ENCODE results near the gene B4GALT5.
"Not testable (repeated sequence)": the region's sequence is repeated elsewhere in the genome, so short reads cannot be mapped to it uniquely, and the experiment has no call there.

The B4GALT5 gene

DNA sequence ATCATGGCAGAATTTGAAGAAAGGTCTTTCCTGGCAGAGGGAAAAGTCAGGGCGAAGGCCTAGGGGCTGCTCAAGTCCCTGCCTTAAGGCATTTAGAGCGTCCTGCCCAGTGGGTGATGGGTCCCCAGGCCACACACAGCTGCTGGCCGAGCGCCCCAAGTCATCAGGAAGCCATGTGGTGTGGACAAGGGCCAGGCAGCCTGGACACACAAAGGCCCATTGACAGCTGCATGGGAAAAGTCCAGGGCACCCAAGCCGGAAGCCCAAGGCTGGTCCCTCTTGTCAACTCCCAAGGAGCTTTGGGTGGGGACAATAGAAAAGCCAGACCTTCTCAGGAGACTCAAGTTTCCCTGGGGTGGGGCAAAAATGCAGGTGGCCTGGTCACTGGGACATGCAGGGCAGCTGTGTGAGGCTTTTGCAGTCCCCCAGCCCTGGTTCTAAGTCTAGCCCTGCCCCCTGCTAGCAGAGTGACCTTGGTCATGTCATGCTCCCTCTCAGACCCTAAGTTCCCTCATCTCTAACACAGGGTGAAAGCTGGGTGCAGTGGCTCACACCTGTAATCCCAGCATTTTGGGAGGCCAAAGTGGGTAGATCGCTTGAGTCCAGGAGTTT lies 101.4 kb downstream of the B4GALT5 start:
- peaks cover 5% of the 10 kb centered on the region for H3K4me1 Mint-ChIP-seq
- DNase-seq: no peak
- TF ChIP-seq, protein P1, sequence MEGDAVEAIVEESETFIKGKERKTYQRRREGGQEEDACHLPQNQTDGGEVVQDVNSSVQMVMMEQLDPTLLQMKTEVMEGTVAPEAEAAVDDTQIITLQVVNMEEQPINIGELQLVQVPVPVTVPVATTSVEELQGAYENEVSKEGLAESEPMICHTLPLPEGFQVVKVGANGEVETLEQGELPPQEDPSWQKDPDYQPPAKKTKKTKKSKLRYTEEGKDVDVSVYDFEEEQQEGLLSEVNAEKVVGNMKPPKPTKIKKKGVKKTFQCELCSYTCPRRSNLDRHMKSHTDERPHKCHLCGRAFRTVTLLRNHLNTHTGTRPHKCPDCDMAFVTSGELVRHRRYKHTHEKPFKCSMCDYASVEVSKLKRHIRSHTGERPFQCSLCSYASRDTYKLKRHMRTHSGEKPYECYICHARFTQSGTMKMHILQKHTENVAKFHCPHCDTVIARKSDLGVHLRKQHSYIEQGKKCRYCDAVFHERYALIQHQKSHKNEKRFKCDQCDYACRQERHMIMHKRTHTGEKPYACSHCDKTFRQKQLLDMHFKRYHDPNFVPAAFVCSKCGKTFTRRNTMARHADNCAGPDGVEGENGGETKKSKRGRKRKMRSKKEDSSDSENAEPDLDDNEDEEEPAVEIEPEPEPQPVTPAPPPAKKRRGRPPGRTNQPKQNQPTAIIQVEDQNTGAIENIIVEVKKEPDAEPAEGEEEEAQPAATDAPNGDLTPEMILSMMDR (IDR thresholded peaks at IDR 0.05): no peak

DNA sequence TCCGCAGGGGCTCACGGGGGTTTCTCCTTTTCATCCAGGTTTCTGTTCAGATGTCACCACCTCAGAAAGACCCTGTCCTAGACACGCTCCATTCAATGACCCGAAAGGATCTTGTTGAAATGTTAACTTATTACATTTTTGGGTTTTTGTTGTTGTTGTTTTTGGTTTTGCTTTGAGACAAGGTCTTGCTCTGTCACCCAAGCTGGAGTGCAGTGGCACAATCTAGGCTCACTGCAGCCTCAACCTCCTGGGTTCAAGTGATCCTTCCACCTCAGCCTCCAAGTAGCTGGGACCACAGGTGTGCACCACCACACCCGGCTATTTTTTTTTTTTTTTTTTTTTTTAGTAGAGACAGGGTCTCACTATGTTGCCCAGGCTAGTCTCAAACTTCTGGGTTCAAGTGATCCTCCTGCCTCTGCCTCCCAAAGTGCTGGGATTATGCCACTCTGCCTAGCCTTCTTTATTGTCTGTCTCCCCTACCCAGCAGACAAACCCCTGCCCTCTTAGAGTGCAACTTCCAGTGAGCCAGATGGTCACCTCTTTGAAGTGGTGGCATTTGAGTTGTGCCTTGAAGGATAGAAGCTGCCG lies 102.0 kb downstream of the B4GALT5 start:
- not testable (repeated sequence) for H3K36me3 Mint-ChIP-seq (ENCODE audit: low read depth); H3K4me1 Mint-ChIP-seq; H3K27ac Mint-ChIP-seq; H3K9me3 Mint-ChIP-seq; DNase-seq; H3K4me3 Mint-ChIP-seq
- peaks cover 27% of the 10 kb centered on the region for H3K27me3 Mint-ChIP-seq (ENCODE audit: low read depth, poor library complexity)

More for the DNA sequence above, 101.4 kb downstream of the B4GALT5 start:
- Mint-ChIP-seq H3K4me3 (no peak overlapping the region), H3K36me3 (ENCODE audit: low read depth) (no peaks in the 10 kb centered on the region), H3K27ac (no peak overlapping the region), H3K9me3 (no peaks in the 10 kb centered on the region), H3K27me3 (ENCODE audit: low read depth, poor library complexity) (peaks cover 22% of the 10 kb centered on the region)

DNA sequence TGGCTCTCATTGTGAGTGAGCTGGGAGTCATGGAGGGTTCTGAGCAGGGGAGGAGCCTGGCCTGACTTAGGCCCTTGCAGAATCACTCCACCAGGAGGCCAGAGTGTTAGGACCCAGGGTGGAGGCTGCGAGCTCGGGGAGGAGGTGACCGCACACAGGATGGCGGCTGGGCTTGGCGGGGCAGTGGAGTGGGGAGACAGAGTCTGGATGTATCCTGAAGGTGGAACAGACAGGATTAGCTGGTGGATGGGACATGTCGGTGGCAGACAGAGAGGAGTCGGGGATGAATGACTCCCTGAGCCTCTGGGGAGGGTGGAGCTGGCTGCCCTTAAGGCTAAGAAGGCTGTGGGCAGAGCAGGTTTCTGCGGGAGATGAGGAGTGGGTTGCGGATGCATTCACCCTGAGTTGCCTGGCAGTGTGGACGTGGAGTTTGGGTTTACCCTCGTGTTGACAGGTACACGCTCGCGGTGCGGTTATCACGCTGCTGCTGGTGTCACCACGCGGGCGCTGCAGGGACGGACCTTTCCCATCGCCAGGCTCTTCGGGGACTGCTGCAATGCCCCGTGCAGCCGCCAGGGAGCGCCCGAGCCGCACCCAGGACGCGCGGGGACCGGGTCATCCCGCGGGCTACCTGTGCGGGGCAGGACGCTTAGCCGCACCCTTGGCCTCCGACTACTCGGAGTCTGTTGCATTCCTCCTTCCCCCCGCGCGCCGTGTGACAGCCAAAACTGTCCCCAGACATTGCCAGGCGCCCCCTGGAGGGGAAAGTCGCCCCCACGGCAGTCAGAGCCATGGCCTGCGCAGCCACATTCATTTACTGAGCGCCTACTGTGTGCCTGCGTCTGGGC lies 102.8 kb downstream of the B4GALT5 start:
- H3K4me3 Mint-ChIP-seq: peak overlapping the region; percentile 81
- TF ChIP-seq, protein P1 (IDR thresholded peaks at IDR 0.05): peak; percentile 99
- peak; percentile 90 for DNase-seq
- no peaks in the 10 kb centered on the region for H3K36me3 Mint-ChIP-seq (ENCODE audit: low read depth)
- H3K27ac Mint-ChIP-seq: no peak overlapping the region
- H3K27me3 Mint-ChIP-seq (ENCODE audit: low read depth, poor library complexity): peaks cover 28% of the 10 kb centered on the region
- no peaks in the 10 kb centered on the region for H3K9me3 Mint-ChIP-seq
- peaks cover 5% of the 10 kb centered on the region for H3K4me1 Mint-ChIP-seq

DNA sequence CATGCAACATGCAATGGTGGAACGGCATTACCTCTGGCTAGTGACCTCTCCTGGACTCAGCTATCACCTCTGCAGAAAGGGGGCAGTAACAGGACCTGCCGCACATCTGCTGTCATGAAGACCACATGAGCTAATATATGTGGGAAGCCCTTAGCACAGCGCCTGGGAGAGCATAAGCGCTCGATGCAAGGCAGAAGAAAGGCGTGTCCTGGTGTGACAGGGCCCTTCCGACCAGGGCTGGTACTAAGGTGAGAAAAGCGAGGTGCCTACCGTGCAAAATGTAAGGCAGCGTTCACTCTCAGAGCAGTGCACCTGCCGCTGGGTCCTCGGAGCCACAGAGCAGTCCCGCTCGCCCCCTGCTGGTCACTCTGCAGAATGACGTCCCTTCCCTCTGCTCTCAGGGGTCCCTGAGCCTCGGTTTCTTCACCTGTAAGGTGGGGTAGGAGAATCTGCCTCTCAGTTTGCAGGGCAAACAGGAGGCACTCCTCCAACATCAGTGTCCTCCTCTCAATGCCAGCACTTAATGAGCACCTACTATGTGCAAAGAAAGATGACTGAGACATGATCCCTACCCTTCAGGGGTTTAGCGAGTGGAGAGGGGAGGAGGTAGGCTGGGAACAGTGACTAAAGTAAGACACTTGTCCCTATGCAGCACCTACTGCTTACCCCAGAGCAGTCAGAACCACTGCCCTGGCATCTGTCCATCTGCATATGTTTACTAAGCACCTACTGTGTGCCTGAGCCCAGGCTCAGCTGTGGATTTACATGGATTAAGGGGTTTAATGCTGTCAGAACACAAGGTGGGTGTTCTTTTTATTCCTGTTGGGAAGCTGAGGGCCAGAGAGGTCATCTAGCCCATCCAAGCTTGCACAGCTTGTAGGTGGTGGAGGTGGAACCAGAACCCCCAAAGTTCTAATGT lies 104.7 kb downstream of the B4GALT5 start:
- peaks cover 15% of the 10 kb centered on the region for H3K4me1 Mint-ChIP-seq
- H3K36me3 Mint-ChIP-seq (ENCODE audit: low read depth): no peaks in the 10 kb centered on the region
- H3K27me3 Mint-ChIP-seq (ENCODE audit: low read depth, poor library complexity): peaks cover 33% of the 10 kb centered on the region
- no peak overlapping the region for H3K4me3 Mint-ChIP-seq
- TF ChIP-seq, protein P1 (IDR thresholded peaks at IDR 0.05): peak; percentile 97
- H3K9me3 Mint-ChIP-seq: no peaks in the 10 kb centered on the region
- no peak overlapping the region for H3K27ac Mint-ChIP-seq
- peak; percentile 80 for DNase-seq

DNA sequence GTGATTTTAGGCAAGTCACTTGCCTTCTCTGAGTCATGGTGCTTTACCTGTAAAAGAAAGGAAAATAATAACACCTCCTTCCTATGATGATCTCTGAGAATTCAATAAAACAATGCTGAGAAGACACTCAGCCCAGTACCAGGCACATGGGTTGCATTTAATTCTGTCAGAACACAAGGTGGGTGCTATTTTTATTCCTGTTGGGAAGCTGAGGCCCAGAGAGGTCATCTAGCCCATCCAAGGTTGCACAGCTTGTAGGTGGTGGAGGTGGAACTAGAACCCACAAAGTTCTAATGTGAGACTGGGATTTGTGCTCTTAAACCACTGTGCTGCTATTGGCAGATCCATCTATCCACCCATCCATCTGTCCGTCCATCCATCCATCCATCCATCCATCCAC lies 106.1 kb downstream of the B4GALT5 start:
- Mint-ChIP-seq H3K9me3 (no peaks in the 10 kb centered on the region), H3K27me3 (ENCODE audit: low read depth, poor library complexity) (peaks cover 37% of the 10 kb centered on the region), H3K36me3 (ENCODE audit: low read depth) (no peaks in the 10 kb centered on the region), H3K4me1 (peaks cover 15% of the 10 kb centered on the region), H3K4me3 (no peak overlapping the region), H3K27ac (no peak overlapping the region)
- DNase-seq: no peak
- TF ChIP-seq, protein P1 (IDR thresholded peaks at IDR 0.05): no peak
